ENCODE measurements around the gene IL10RB.

DNA sequence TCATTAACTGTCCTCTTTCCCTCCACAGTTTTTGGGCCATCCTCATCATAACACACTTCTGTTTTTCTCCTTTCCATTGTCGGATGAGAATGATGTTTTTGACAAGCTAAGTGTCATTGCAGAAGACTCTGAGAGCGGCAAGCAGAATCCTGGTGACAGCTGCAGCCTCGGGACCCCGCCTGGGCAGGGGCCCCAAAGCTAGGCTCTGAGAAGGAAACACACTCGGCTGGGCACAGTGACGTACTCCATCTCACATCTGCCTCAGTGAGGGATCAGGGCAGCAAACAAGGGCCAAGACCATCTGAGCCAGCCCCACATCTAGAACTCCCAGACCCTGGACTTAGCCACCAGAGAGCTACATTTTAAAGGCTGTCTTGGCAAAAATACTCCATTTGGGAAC is 30.0 kb downstream of the IL10RB start:
- TF ChIP-seq, protein P1, sequence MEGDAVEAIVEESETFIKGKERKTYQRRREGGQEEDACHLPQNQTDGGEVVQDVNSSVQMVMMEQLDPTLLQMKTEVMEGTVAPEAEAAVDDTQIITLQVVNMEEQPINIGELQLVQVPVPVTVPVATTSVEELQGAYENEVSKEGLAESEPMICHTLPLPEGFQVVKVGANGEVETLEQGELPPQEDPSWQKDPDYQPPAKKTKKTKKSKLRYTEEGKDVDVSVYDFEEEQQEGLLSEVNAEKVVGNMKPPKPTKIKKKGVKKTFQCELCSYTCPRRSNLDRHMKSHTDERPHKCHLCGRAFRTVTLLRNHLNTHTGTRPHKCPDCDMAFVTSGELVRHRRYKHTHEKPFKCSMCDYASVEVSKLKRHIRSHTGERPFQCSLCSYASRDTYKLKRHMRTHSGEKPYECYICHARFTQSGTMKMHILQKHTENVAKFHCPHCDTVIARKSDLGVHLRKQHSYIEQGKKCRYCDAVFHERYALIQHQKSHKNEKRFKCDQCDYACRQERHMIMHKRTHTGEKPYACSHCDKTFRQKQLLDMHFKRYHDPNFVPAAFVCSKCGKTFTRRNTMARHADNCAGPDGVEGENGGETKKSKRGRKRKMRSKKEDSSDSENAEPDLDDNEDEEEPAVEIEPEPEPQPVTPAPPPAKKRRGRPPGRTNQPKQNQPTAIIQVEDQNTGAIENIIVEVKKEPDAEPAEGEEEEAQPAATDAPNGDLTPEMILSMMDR (IDR thresholded peaks at IDR 0.05): no peak
- no peak for TF ChIP-seq POLR2A (IDR thresholded peaks at IDR 0.05)

Measured in transverse colon (tissue), 3 donors.